ENCODE measurements around the gene COL18A1.

- TF ChIP-seq, protein P1, sequence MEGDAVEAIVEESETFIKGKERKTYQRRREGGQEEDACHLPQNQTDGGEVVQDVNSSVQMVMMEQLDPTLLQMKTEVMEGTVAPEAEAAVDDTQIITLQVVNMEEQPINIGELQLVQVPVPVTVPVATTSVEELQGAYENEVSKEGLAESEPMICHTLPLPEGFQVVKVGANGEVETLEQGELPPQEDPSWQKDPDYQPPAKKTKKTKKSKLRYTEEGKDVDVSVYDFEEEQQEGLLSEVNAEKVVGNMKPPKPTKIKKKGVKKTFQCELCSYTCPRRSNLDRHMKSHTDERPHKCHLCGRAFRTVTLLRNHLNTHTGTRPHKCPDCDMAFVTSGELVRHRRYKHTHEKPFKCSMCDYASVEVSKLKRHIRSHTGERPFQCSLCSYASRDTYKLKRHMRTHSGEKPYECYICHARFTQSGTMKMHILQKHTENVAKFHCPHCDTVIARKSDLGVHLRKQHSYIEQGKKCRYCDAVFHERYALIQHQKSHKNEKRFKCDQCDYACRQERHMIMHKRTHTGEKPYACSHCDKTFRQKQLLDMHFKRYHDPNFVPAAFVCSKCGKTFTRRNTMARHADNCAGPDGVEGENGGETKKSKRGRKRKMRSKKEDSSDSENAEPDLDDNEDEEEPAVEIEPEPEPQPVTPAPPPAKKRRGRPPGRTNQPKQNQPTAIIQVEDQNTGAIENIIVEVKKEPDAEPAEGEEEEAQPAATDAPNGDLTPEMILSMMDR (IDR thresholded peaks at IDR 0.05): no peak
- TF ChIP-seq POLR2A (IDR thresholded peaks at IDR 0.05): no peak
Measured at GRCh38 chr21:45502006-45502345, 97.0 kb downstream of the COL18A1 start.
